Hepatocyte (in vitro differentiated cells): ENCODE data around the gene PTPN3. TPM values are rescaled to one million over a fixed set of nuclear protein-coding genes. Genes with fewer than 3 reads are reported as not detected.

Source experiments
- DNase-seq: peaks from one replicate; pipeline ENCODE4 v3.0.0-alpha.2; 2016; ENCODE audit warnings: low spot score
- H2AFZ ChIP-seq: fragments of 200-600 bp; sonication (generic); 2 replicates; pipeline ENCODE4 v1.6.0; 2016; ENCODE audit warnings: antibody characterized with exemption, mild to moderate bottlenecking
- H3K27ac ChIP-seq: fragments of 200-600 bp; sonication (generic); 2 replicates; pipeline ENCODE4 v1.5.1; 2016; ENCODE audit warnings: mild to moderate bottlenecking
- H3K27me3 ChIP-seq: fragments of 200-600 bp; sonication (generic); 2 replicates; pipeline ENCODE4 v1.6.1; 2016
- H3K36me3 ChIP-seq: fragments of 200-600 bp; sonication (generic); replicated peaks from 2 replicates; pipeline ENCODE4 v1.5.1; 2016; ENCODE audit warnings: low read depth; ENCODE audit not compliant: insufficient read depth
- H3K4me1 ChIP-seq: fragments of 200-600 bp; sonication (generic); 2 replicates; pipeline ENCODE4 v1.5.1; 2016; ENCODE audit warnings: mild to moderate bottlenecking, moderate library complexity; ENCODE audit not compliant: insufficient read depth
- H3K4me2 ChIP-seq: fragments of 200-600 bp; sonication (generic); 2 replicates; pipeline ENCODE4 v1.6.0; 2016
- H3K4me3 ChIP-seq: fragments of 200-600 bp; sonication (generic); 2 replicates; pipeline ENCODE4 v1.5.1; 2016; ENCODE audit warnings: mild to moderate bottlenecking
- H3K79me2 ChIP-seq: fragments of 200-600 bp; sonication (generic); 2 replicates; pipeline ENCODE4 v1.6.0; 2017; ENCODE audit warnings: mild to moderate bottlenecking
- H3K9me2 ChIP-seq: fragments of 200-600 bp; sonication (generic); replicated peaks from 2 replicates; pipeline ENCODE4 v1.6.0; 2017; ENCODE audit warnings: mild to moderate bottlenecking; ENCODE audit not compliant: insufficient read depth
- H3K9me3 ChIP-seq: fragments of 200-600 bp; sonication (generic); 2 replicates; pipeline ENCODE4 v1.5.1; 2016; ENCODE audit warnings: low read depth, mild to moderate bottlenecking
- H4K20me1 ChIP-seq: fragments of 200-600 bp; sonication (generic); 2 replicates; pipeline ENCODE4 v1.6.0; 2016; ENCODE audit warnings: mild to moderate bottlenecking; ENCODE audit not compliant: insufficient read depth, poor library complexity, severe bottlenecking
- CTCF ChIP-seq: fragments of 200-600 bp; sonication (generic); IDR thresholded peaks from 2 replicates; pipeline ENCODE4 v1.5.1; 2016; ENCODE audit warnings: antibody characterized with exemption, mild to moderate bottlenecking; ENCODE audit not compliant: poor library complexity
- EZH2 ChIP-seq: fragments of 200-600 bp; sonication (generic); IDR thresholded peaks from 2 replicates; pipeline ENCODE4 v1.6.1; 2016; ENCODE audit warnings: antibody characterized with exemption, mild to moderate bottlenecking, borderline replicate concordance
- EZH2phosphoT487 ChIP-seq: fragments of 200-600 bp; sonication (generic); IDR thresholded peaks from one replicate; pipeline ENCODE4 v1.6.1; 2018; ENCODE audit warnings: antibody characterized with exemption, mild to moderate bottlenecking, low read depth, moderate library complexity; ENCODE audit not compliant: unreplicated experiment, severe bottlenecking
- WGBS: methylation state at CpG from one replicate; pipeline ENCODE4 v1.1.6; 2016; ENCODE audit warnings: low lambda C conversion rate; ENCODE audit errors: missing lambda C conversion rate; 5-methylcytosine and 5-hydroxymethylcytosine counted together
- polyA plus RNA-seq: library from polyadenylated mRNA; unstranded; fragments of >200 nt; fragmentation: Nextera tagmentation; extraction: Ambion mirVana; gene quantifications from 2 replicates; pipeline ENCODE4 v1.2.1, GENCODE V29; 2016
- total RNA-seq: library from RNA; depleted of rRNA; stranded (reverse); fragments of >200 nt; gene quantifications from 2 replicates; pipeline ENCODE4 v1.2.3, GENCODE V29; 2014

Gene PTPN3
- total and polyA plus RNA-seq, 2 experiments from 2014 or later: 4.4 to 12.1 TPM

DNA sequence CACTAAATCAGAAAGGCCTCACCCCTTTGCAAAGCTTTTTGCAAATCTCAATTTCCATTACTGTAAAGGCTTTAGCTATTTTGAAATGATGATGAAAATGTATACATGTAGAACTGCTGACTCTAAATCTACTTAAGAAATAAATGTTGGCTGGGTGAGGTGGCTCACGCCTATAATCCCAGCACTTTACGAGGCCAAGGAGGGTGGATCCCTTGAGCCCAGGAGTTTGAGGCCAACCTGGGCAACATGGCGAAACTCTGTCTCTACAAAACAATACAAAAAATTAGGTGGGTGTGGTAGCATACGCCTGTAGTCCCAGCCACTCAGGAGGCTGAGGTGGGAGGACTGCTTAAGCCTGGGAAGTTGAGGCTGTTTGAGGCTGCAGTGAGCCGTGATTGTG lies 64.6 kb downstream of the PTPN3 start:
- TF ChIP-seq CTCF: no peak
- no peak for TF ChIP-seq EZH2phosphoT487
- no peak for TF ChIP-seq EZH2
- Histone ChIP-seq H3K36me3 (no peaks in the 10 kb centered on the region), H3K4me2 (no peak overlapping the region), H3K4me1 (no peaks in the 10 kb centered on the region), H2AFZ (no peak overlapping the region), H4K20me1 (no peaks in the 10 kb centered on the region), H3K4me3 (no peak overlapping the region), H3K9me2 (no peaks in the 10 kb centered on the region), H3K9me3 (no peaks in the 10 kb centered on the region), H3K27ac (no peak overlapping the region), H3K27me3 (no peaks in the 10 kb centered on the region), H3K79me2 (no peaks in the 10 kb centered on the region)
- DNase-seq: no peak
- WGBS: 94% methylated on average over 5 of the region's 5 CpGs

DNA sequence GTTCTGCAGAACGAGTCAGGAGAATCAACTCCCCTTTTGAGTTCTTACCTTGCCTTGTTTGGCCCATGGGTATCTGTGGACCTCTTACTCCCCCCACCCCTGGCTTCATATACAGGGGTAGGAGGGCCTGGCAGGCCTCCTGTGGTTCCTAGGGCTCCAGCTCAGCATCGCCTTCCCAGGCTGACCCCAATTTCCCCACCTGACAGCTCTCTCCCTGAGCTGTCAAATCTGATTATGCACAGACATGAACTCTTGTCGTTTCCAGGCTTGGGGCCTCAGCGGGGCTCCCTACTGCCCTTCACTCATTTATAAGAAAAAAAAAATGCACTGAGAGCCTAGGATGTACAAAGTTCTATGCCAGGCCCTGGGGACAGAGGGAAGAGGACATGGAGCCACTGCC lies 67.9 kb downstream of the PTPN3 start:
- H3K36me3 ChIP-seq: no peaks in the 10 kb centered on the region
- WGBS: 59% methylated on average over 3 of the region's 4 CpGs

DNA sequence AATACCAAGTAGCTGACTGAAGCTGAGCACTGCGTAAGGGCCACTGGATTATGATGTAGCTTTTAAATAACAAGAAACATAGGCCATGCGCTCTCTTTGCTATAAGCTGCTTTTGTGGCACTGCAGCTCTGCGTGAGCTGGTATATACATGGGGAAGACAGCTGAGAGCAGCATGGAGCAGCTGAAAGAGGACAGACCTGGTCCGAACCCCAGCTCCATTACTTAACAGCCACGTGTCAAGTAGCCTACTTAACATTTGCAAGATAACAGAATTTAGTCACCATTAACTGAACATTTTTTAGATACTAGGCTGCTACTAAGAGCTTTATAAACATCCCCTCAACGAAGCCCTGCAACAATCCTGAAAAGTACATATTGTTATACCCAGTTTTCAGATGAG lies 69.3 kb downstream of the PTPN3 start:
- Histone ChIP-seq H3K4me1 (peaks cover 3% of the 10 kb centered on the region), H3K9me2 (no peaks in the 10 kb centered on the region), H3K36me3 (peaks cover 4% of the 10 kb centered on the region), H4K20me1 (no peaks in the 10 kb centered on the region), H2AFZ (no peak overlapping the region), H3K27me3 (no peaks in the 10 kb centered on the region), H3K79me2 (no peaks in the 10 kb centered on the region), H3K4me2 (no peak overlapping the region), H3K9me3 (no peaks in the 10 kb centered on the region), H3K4me3 (no peak overlapping the region), H3K27ac (no peak overlapping the region)
- WGBS: 86% methylated on average over 6 of the region's 6 CpGs
- no peak for DNase-seq
- TF ChIP-seq CTCF (no peak), EZH2phosphoT487 (no peak), EZH2 (no peak)

More for the DNA sequence above, 67.9 kb downstream of the PTPN3 start:
- Histone ChIP-seq H3K4me2 (no peak overlapping the region), H2AFZ (no peak overlapping the region), H3K79me2 (no peaks in the 10 kb centered on the region), H3K9me3 (no peaks in the 10 kb centered on the region), H3K4me1 (peaks cover 3% of the 10 kb centered on the region), H4K20me1 (no peaks in the 10 kb centered on the region), H3K27ac (no peak overlapping the region), H3K27me3 (no peaks in the 10 kb centered on the region), H3K4me3 (no peak overlapping the region), H3K9me2 (no peaks in the 10 kb centered on the region)
- DNase-seq: no peak
- TF ChIP-seq EZH2phosphoT487 (no peak), EZH2 (no peak), CTCF (no peak)

DNA sequence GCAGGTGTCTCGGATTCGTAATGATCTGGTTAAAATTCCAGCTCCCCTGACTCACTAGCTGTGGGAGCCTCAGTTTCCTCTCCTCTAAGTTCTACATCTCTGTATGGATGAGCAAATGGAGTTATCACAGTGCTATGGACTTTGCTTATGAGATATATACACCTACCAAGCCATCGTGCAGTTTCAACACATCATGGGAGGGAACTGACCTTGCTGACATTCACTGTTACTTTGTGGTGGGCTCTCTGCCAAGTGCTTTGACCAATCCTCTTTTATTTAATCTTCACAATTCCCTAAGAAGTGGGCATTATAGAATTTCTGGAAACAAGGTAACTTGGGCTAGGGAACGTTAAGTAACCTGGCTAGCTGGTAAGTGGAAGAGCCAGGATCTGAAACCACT lies 70.2 kb downstream of the PTPN3 start:
- Histone ChIP-seq H3K27me3 (no peaks in the 10 kb centered on the region), H4K20me1 (no peaks in the 10 kb centered on the region), H3K4me3 (no peak overlapping the region), H3K9me3 (no peaks in the 10 kb centered on the region), H3K36me3 (peaks cover 4% of the 10 kb centered on the region), H2AFZ (no peak overlapping the region), H3K79me2 (no peaks in the 10 kb centered on the region), H3K4me1 (peaks cover 3% of the 10 kb centered on the region), H3K9me2 (no peaks in the 10 kb centered on the region), H3K27ac (no peak overlapping the region), H3K4me2 (no peak overlapping the region)
- no peak for DNase-seq
- 86% methylated on average over 4 of the region's 4 CpGs for WGBS
- no peak for TF ChIP-seq CTCF
- TF ChIP-seq EZH2phosphoT487: no peak
- TF ChIP-seq EZH2: no peak
